B cell (primary cell): ENCODE measurements around the gene EFCAB14. TPM values are rescaled to one million over a fixed set of nuclear protein-coding genes. Genes with fewer than 3 reads are reported as not detected.

ENCODE experiments used
- ATAC-seq: fragments of 200-7000 bp; cut with Tn5 transposase; one replicate; pipeline ENCODE4 v1.10.0; 2021; ENCODE audit warnings: low read depth, mild to moderate bottlenecking, moderate number of reproducible peaks, moderate library complexity
- CTCF ChIA-PET: fragments of 350-600 bp; sonication (Branson Sonifier 250); formaldehyde crosslinking; loops from one replicate; lab custom pipeline; 2021; ENCODE audit warnings: antibody characterized with exemption, inconsistent platforms; lab: Charles Lee
- POLR2A ChIA-PET: fragments of 350-600 bp; sonication (Branson Sonifier 250); formaldehyde crosslinking; loops from one replicate; lab custom pipeline; 2021; ENCODE audit warnings: antibody characterized with exemption; lab: Charles Lee
- DNase-seq: peaks from one replicate; pipeline ENCODE4 v3.0.0; 2013
- H2AFZ ChIP-seq: 2 replicates; pipeline ENCODE4 v1.6.1; 2012; ENCODE audit warnings: mild to moderate bottlenecking, low read depth, low read length; ENCODE audit not compliant: insufficient read depth, poor library complexity, severe bottlenecking
- H3K27ac ChIP-seq, 2 donors: 1 replicate in 1 of 2; 2 replicates in 1 of 2; pipeline ENCODE4 v1.5.1; 2012 to 2013; ENCODE audit warnings: low read length in 2 of 2, mild to moderate bottlenecking in 2 of 2, moderate library complexity in 1 of 2
- H3K27me3 ChIP-seq, 4 experiments: fragments of 200-600 bp in 1 of 4; sonication (generic) in 1 of 4; replicated peaks in 1 of 4; 1 replicate in 2 of 4; 2 replicates in 2 of 4; pipeline versions ENCODE4 v1.6.1 to v1.7.0; 2013 to 2016; ENCODE audit warnings: low read length in 3 of 4, mild to moderate bottlenecking in 2 of 4, mixed read lengths in 1 of 4, moderate library complexity in 1 of 4; ENCODE audit not compliant: insufficient read depth in 4 of 4, control insufficient read depth in 3 of 4; ENCODE audit errors: control extremely low read depth in 1 of 4
- H3K36me3 ChIP-seq, 2 experiments: replicated peaks in 1 of 2; 1 replicate in 1 of 2; 2 replicates in 1 of 2; pipeline versions ENCODE4 v1.6.1 to v1.7.1; 2013; ENCODE audit warnings: low read length in 1 of 2; ENCODE audit not compliant: insufficient read depth in 2 of 2, control insufficient read depth in 1 of 2; ENCODE audit errors: control extremely low read depth in 1 of 2, extremely low read depth in 1 of 2
- H3K4me1 ChIP-seq, 2 donors: fragments of 200-600 bp in 1 of 2; sonication (generic) in 1 of 2; 1 replicate in 1 of 2; 2 replicates in 1 of 2; pipeline versions ENCODE4 v1.5.1 to v1.6.1; 2013 to 2017; ENCODE audit warnings: low read length in 2 of 2; ENCODE audit not compliant: control insufficient read depth in 2 of 2, insufficient read depth in 2 of 2
- H3K4me2 ChIP-seq: replicated peaks from 2 replicates; pipeline ENCODE3; 2012; ENCODE audit warnings: mild to moderate bottlenecking, low read depth, low read length; ENCODE audit not compliant: poor library complexity, severe bottlenecking
- H3K4me3 ChIP-seq, 5 experiments: fragments of 200-600 bp in 1 of 5; sonication (generic) in 1 of 5; 1 replicate in 3 of 5; 2 replicates in 2 of 5; pipeline versions ENCODE4 v1.5.1 to v1.7.0; 2011 to 2016; ENCODE audit warnings: low read length in 4 of 5, mild to moderate bottlenecking in 4 of 5, low read depth in 2 of 5, control low read depth in 1 of 5, moderate library complexity in 1 of 5; ENCODE audit not compliant: insufficient read depth in 1 of 5; ENCODE audit errors: control extremely low read depth in 1 of 5, extremely low read depth in 1 of 5
- H3K79me2 ChIP-seq: fragments of 200-600 bp; sonication (generic); one replicate; pipeline ENCODE4 v1.6.0; 2016; ENCODE audit warnings: low read length; ENCODE audit not compliant: control insufficient read depth, insufficient read depth
- H3K9ac ChIP-seq: fragments of 200-600 bp; sonication (generic); 2 replicates; pipeline ENCODE4 v1.6.1; 2017; ENCODE audit warnings: mild to moderate bottlenecking, low read length, moderate library complexity
- H3K9me3 ChIP-seq, 3 donors: one replicate each; pipeline versions ENCODE4 v1.6.1 to v1.7.1; 2013; ENCODE audit warnings: low read length in 2 of 3; ENCODE audit not compliant: control insufficient read depth in 2 of 3, insufficient read depth in 1 of 3; ENCODE audit errors: control extremely low read depth in 1 of 3
- H4K20me1 ChIP-seq: 2 replicates; pipeline ENCODE4 v1.6.0; 2012; ENCODE audit warnings: mild to moderate bottlenecking, low read length; ENCODE audit not compliant: insufficient read depth, control insufficient read depth, poor library complexity, severe bottlenecking
- H3K27ac Mint-ChIP-seq: one replicate; pipeline ENCODE4 v1.8.0; 2021; ENCODE audit warnings: mixed read lengths
- H3K27me3 Mint-ChIP-seq: one replicate; pipeline ENCODE4 v1.8.0; 2021; ENCODE audit warnings: mixed read lengths
- H3K4me1 Mint-ChIP-seq: one replicate; pipeline ENCODE4 v1.8.0; 2021; ENCODE audit warnings: mixed read lengths
- H3K4me3 Mint-ChIP-seq: one replicate; pipeline ENCODE4 v1.8.0; 2021; ENCODE audit warnings: mixed read lengths
- H3K9me3 Mint-ChIP-seq: one replicate; pipeline ENCODE4 v1.8.0; 2022; ENCODE audit warnings: mixed read lengths; ENCODE audit not compliant: insufficient read depth
- EZH2 ChIP-seq: IDR thresholded peaks from 2 replicates; pipeline ENCODE4 v1.6.1; 2012; ENCODE audit warnings: borderline replicate concordance, low read depth, mild to moderate bottlenecking, moderate library complexity, low read length; ENCODE audit not compliant: insufficient read depth, poor library complexity, severe bottlenecking
- WGBS: methylation state at CpG from one replicate; pipeline ENCODE4 v1.1.5; 2013; ENCODE audit warnings: missing lambda C conversion rate; ENCODE audit not compliant: insufficient coverage; 5-methylcytosine and 5-hydroxymethylcytosine counted together
- intact Hi-C: fragments of 100-400 bp; cut with micrococcal nuclease; formaldehyde crosslinking; loops from one replicate; pipeline ENCODE4 v1.10.0; 2022
- polyA plus RNA-seq: library from polyadenylated mRNA; depleted of rRNA; stranded (reverse); fragments of >200 nt; gene quantifications from 2 replicates; pipeline ENCODE4 v1.2.3, GENCODE V29; 2012
- total RNA-seq, 2 donors: library from RNA; stranded (reverse); fragments of 120-200 nt in 1 of 2; gene quantifications; 1 replicate in 1 of 2; 2 replicates in 1 of 2; pipeline versions ENCODE4 v1.2.3 to v1.2.4, GENCODE V29; 2013 to 2022
- TF ChIP-seq, protein P1 (sequence below): fragments of 200-600 bp; IDR thresholded peaks from one replicate; pipeline ENCODE4 v1.8.0; 2022; ENCODE audit warnings: antibody characterized with exemption, mild to moderate bottlenecking

EFCAB14 gene
- total and polyA plus RNA-seq, 2 donors (not counting 1 experiment from before 2014, with no cell fraction given): 22.8 to 98.8 TPM

DNA sequence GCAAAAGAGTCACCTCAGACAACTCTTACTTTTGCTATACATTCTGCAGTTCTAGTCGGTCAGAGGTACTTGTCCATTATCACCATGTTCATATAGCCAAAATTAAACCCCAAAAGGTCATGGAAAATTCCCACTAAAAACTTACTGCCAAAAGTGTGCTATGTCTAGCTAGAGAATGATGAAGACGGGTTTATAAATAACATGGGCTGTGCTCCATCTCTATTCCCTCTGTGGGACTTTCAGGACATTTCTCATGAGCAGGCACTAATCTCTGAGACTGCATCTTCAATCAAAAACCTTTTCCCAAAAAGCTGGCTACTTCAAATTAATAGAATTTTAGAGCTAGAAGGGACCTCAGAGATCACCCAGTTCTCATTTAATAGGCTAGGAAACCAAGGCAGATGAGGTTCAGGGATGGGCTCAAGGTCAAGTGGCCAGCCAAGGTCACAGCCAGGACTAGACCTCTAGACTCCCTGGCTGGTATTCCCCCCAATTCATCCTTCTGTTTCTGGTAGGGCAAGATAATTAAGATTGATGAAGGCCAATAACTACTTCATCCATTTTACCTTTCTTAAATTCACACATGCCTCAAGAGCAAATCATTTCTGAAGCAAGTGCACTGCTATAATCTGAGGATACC lies 81.3 kb downstream of the EFCAB14 start:
- H3K27me3 Mint-ChIP-seq: no peaks in the 10 kb centered on the region
- DNase-seq (no peak), ATAC-seq (no peak)
- Histone ChIP-seq H3K79me2 (no peaks in the 10 kb centered on the region), H4K20me1 (no peaks in the 10 kb centered on the region), H3K9ac (no peak overlapping the region), H3K4me1 (no peaks in the 10 kb centered on the region), H3K27me3 (no peaks in the 10 kb centered on the region), H3K4me3 (no peak overlapping the region), H3K36me3 (peaks cover 8 to 24% of the 10 kb centered on the region in 2 experiments), H2AFZ (no peak overlapping the region), H3K27ac (no peak overlapping the region), H3K9me3 (no peaks in the 10 kb centered on the region), H3K4me2 (no peak overlapping the region)
- CTCF ChIA-PET: no interaction called here
- POLR2A ChIA-PET: no interaction called here
- H3K4me1 Mint-ChIP-seq: no peaks in the 10 kb centered on the region
- no peak overlapping the region for H3K4me3 Mint-ChIP-seq
- no peaks in the 10 kb centered on the region for H3K9me3 Mint-ChIP-seq
- WGBS: no CpG with 5 or more reads among the region's 2 CpGs
- no peak overlapping the region for H3K27ac Mint-ChIP-seq
- TF ChIP-seq EZH2: no peak
- TF ChIP-seq, protein P1, sequence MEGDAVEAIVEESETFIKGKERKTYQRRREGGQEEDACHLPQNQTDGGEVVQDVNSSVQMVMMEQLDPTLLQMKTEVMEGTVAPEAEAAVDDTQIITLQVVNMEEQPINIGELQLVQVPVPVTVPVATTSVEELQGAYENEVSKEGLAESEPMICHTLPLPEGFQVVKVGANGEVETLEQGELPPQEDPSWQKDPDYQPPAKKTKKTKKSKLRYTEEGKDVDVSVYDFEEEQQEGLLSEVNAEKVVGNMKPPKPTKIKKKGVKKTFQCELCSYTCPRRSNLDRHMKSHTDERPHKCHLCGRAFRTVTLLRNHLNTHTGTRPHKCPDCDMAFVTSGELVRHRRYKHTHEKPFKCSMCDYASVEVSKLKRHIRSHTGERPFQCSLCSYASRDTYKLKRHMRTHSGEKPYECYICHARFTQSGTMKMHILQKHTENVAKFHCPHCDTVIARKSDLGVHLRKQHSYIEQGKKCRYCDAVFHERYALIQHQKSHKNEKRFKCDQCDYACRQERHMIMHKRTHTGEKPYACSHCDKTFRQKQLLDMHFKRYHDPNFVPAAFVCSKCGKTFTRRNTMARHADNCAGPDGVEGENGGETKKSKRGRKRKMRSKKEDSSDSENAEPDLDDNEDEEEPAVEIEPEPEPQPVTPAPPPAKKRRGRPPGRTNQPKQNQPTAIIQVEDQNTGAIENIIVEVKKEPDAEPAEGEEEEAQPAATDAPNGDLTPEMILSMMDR: no peak
- intact Hi-C loops: no loop called here

GRCh38 chr1:46635205-46635604 lies 83.7 kb downstream of the EFCAB14 start:
- ChIA-PET CTCF (no interaction called here), POLR2A (no interaction called here)
- DNase-seq: no peak
- no peaks in the 10 kb centered on the region for H3K4me1 Mint-ChIP-seq
- Histone ChIP-seq H3K9me3 (no peaks in the 10 kb centered on the region), H3K36me3 (peaks cover 11 to 32% of the 10 kb centered on the region in 2 experiments), H3K4me2 (no peak overlapping the region), H4K20me1 (no peaks in the 10 kb centered on the region), H3K79me2 (no peaks in the 10 kb centered on the region), H2AFZ (no peak overlapping the region), H3K27me3 (no peaks in the 10 kb centered on the region), H3K27ac (no peak overlapping the region), H3K9ac (no peak overlapping the region), H3K4me3 (no peak overlapping the region), H3K4me1 (no peaks in the 10 kb centered on the region)
- no peaks in the 10 kb centered on the region for H3K27me3 Mint-ChIP-seq
- H3K27ac Mint-ChIP-seq: no peak overlapping the region
- no peak overlapping the region for H3K4me3 Mint-ChIP-seq
- H3K9me3 Mint-ChIP-seq: no peaks in the 10 kb centered on the region
- intact Hi-C loops: no loop called here
- ATAC-seq: no peak
- TF ChIP-seq, protein P1: no peak
- no peak for TF ChIP-seq EZH2
- 100% methylated on average over 1 of the region's 2 CpGs for WGBS
